ENCODE results near the gene NFE2L2. TPM values are rescaled to one million over a fixed set of nuclear protein-coding genes. Genes with fewer than 3 reads are reported as not detected.
A peak's percentile ranks its signal among the peaks of the same experiment; 100 is the strongest.

NFE2L2 gene
- total and polyA plus RNA-seq, 9 of the 15 experiments (the other 6 are each of a cell fraction or from before 2014, with no cell fraction given) = 29.3 to 120 (median 59.3) TPM

GRCh38 chr2:177212891-177213856 lies 51.4 kb downstream of the NFE2L2 start (continued):
- TF ChIP-seq NRF1 (conservative IDR thresholded peaks at IDR 0.05 in 1 of 2, IDR thresholded peaks at IDR 0.05 in 1 of 2) = no peak
- TF ChIP-seq SMAD1 (IDR thresholded peaks at IDR 0.05; ENCODE audit: low read depth, low read length, partially characterized antibody) = no peak
- no peak for TF ChIP-seq ATF2 (CRISPR knock-in tag; IDR thresholded peaks at IDR 0.05)
- TF ChIP-seq CREB3 (tag; conservative IDR thresholded peaks at IDR 0.05; ENCODE audit: low read depth) = no peak
- peak; percentile 77 for TF ChIP-seq ELF1 (tag; IDR thresholded peaks at IDR 0.05)
- TF ChIP-seq, protein P1, sequence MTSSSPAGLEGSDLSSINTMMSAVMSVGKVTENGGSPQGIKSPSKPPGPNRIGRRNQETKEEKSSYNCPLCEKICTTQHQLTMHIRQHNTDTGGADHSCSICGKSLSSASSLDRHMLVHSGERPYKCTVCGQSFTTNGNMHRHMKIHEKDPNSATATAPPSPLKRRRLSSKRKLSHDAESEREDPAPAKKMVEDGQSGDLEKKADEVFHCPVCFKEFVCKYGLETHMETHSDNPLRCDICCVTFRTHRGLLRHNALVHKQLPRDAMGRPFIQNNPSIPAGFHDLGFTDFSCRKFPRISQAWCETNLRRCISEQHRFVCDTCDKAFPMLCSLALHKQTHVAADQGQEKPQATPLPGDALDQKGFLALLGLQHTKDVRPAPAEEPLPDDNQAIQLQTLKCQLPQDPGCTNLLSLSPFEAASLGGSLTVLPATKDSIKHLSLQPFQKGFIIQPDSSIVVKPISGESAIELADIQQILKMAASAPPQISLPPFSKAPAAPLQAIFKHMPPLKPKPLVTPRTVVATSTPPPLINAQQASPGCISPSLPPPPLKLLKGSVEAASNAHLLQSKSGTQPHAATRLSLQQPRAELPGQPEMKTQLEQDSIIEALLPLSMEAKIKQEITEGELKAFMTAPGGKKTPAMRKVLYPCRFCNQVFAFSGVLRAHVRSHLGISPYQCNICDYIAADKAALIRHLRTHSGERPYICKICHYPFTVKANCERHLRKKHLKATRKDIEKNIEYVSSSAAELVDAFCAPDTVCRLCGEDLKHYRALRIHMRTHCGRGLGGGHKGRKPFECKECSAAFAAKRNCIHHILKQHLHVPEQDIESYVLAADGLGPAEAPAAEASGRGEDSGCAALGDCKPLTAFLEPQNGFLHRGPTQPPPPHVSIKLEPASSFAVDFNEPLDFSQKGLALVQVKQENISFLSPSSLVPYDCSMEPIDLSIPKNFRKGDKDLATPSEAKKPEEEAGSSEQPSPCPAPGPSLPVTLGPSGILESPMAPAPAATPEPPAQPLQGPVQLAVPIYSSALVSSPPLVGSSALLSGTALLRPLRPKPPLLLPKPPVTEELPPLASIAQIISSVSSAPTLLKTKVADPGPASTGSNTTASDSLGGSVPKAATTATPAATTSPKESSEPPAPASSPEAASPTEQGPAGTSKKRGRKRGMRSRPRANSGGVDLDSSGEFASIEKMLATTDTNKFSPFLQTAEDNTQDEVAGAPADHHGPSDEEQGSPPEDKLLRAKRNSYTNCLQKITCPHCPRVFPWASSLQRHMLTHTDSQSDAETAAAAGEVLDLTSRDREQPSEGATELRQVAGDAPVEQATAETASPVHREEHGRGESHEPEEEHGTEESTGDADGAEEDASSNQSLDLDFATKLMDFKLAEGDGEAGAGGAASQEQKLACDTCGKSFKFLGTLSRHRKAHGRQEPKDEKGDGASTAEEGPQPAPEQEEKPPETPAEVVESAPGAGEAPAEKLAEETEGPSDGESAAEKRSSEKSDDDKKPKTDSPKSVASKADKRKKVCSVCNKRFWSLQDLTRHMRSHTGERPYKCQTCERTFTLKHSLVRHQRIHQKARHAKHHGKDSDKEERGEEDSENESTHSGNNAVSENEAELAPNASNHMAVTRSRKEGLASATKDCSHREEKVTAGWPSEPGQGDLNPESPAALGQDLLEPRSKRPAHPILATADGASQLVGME (CRISPR knock-in tag; IDR thresholded peaks at IDR 0.05) = 0 out of 2 replicates have a peak, but pooled peaks have one; percentile 11
- no peak for TF ChIP-seq KHSRP (IDR thresholded peaks at IDR 0.05)
- TF ChIP-seq ZBTB17 (CRISPR knock-in tag; IDR thresholded peaks at IDR 0.05) = peak; percentile 86
- no peak for TF ChIP-seq FOXK2 (conservative IDR thresholded peaks at IDR 0.05 in 1 of 2, IDR thresholded peaks at IDR 0.05 in 1 of 2; ENCODE audit: low read depth in 2 of 2)
- TF ChIP-seq ZNF277 (CRISPR knock-in tag; IDR thresholded peaks at IDR 0.05; ENCODE audit: borderline replicate concordance) = no peak
- peak in 1 of 2 experiments; percentile 34; a peak in 1 of 4 replicates for TF ChIP-seq TEAD1 (CRISPR knock-in tag; IDR thresholded peaks at IDR 0.05)
- no peak; the same call in 1 of the 2 replicates for TF ChIP-seq FOXJ2 (tag; IDR thresholded peaks at IDR 0.05)
- no peak for TF ChIP-seq TEAD2 (tag; IDR thresholded peaks at IDR 0.05)
- no peak for TF ChIP-seq TARDBP (IDR thresholded peaks at IDR 0.05)
- TF ChIP-seq, protein P2, sequence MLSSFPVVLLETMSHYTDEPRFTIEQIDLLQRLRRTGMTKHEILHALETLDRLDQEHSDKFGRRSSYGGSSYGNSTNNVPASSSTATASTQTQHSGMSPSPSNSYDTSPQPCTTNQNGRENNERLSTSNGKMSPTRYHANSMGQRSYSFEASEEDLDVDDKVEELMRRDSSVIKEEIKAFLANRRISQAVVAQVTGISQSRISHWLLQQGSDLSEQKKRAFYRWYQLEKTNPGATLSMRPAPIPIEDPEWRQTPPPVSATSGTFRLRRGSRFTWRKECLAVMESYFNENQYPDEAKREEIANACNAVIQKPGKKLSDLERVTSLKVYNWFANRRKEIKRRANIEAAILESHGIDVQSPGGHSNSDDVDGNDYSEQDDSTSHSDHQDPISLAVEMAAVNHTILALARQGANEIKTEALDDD (IDR thresholded peaks at IDR 0.05) = no peak
- TF ChIP-seq FOXA3 (CRISPR knock-in tag; conservative IDR thresholded peaks at IDR 0.05 in 1 of 2, IDR thresholded peaks at IDR 0.05 in 1 of 2) = no peak; a peak in 1 of 4 replicates

Data from K562 (cell line).